Measurements from ENCODE around the gene PCBP4.

GRCh38 chr3:51938780-51939425, 28.4 kb downstream of the PCBP4 start:
- TF ChIP-seq CTCF (IDR thresholded peaks at IDR 0.05) = no peak
- TF ChIP-seq EZH2 (IDR thresholded peaks at IDR 0.05; ENCODE audit: borderline replicate concordance, insufficient read depth, low read depth, low read length, poor library complexity, severe bottlenecking) = no peak

Data from B cell (primary cell).